Measurements from ENCODE around the gene CIRBP.
"Not testable (repeated sequence)": the region's sequence is repeated elsewhere in the genome, so short reads cannot be mapped to it uniquely, and the experiment has no call there.

Gene CIRBP

DNA sequence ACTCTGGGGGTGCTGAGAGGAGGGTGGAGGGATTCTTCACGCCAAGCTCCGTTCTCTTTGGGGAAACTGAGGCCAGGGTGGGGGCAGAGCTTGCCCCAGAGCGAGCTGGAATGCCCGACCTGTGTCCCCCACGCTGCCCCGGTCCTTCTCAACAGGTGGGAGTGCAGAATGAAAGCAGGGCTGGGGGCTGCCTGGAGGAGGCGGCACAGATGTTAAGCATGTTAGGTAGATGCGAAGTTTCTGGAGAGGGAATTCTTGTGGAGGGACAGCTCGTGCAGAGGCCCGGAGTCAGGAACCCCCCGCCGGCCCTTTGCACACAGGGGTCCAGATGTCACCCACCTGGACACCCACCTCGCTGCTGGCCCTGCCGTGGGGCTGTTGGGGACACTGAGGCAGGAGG, 25.6 kb downstream of the CIRBP start:
- no peak for DNase-seq

DNA sequence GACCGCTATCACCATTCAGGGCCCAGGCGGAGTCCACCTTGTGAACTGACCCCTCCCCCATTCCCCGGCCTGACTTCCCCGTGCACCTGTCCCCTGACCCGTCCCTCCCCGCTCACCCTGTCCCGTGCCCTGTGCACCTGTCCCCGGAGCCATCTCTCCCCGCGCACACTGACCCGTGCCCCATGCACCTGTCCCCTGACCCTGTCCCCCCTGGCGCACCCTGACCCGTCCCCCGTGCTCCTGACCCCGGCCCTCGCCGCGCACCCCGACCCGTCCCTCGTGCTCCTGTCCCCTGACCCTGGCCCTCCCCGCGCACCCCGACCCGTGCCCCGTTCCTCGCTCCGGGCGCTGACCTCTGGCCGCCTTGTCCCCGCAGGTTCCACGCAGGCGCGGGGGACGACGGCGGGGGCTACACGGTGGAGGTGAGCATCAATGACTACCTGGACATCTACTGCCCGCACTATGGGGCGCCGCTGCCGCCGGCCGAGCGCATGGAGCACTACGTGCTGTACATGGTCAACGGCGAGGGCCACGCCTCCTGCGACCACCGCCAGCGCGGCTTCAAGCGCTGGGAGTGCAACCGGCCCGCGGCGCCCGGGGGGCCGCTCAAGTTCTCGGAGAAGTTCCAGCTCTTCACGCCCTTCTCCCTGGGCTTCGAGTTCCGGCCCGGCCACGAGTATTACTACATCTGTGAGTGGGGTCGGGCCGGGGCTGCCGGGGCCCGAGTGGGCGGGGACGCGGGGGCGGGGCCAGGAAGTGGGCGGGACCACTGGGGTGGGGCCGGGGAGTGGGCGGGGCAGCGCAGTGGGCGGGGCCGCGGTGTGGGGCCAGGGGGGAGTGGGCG, 26.3 kb downstream of the CIRBP start:
- DNase-seq: no peak

DNA sequence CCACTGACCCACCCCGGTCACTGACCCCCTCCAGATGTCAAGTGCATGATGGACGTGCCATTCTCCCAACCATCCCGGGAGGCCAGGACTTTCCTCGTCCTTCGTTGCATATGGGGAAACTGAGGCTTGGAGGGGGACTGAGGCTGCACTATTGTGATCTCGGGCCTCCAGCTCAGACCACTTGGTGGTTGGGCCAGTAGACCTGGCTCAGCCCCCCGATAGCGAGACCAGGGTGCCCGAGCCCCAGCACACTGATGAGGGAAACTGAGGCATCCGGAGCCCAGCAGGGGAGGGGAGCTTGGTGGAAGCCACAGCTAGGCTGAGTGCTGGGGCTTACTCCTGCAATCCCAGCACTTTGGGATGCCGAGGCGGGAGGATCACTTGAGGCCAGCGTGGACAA, 26.9 kb downstream of the CIRBP start:
- no peak for DNase-seq

GRCh38 chr19:1296575-1297271, 27.6 kb downstream of the CIRBP start:
- DNase-seq: no peak

- DNase-seq: no peak
These were observed 29.1 kb downstream of the CIRBP start for GRCh38 chr19:1298235-1298634.

GRCh38 chr19:1299801-1300200, 30.7 kb downstream of the CIRBP start:
- no peak for DNase-seq

DNA sequence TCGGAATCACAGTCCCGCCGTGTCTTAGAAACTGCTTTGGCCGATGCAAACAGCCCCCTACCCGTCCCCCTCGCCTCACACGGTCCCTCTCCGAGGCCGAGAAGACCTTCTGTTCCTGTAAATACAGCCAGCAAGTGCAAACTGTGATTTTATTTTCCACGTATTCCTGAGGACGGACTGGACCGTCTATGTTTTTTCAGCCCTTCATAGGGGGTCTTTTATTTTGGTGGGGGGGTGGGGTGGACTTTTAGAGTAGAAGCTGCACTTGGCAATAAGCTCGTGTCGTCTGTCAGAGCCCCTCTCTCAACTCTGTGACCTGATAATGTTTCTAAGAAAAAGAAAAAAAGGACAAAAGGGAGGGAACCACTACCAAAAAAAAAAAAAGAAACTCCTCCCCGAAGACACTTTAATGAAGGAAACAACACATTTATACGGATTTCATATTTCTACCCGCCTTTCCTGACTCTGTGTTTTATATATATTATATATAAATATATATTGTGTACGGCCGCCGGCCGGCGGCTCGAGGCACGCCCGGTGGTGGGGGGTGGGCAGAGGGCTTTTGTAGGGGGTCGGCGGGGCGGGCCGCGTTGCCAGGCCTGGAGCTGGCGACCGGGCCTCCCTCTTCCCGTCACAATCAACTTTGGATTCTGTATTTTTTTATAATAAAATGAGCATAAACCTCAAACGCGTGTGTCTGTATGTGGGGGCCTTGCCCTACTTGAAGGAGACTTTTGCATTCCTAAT, 31.8 kb downstream of the CIRBP start:
- no peak for DNase-seq

DNA sequence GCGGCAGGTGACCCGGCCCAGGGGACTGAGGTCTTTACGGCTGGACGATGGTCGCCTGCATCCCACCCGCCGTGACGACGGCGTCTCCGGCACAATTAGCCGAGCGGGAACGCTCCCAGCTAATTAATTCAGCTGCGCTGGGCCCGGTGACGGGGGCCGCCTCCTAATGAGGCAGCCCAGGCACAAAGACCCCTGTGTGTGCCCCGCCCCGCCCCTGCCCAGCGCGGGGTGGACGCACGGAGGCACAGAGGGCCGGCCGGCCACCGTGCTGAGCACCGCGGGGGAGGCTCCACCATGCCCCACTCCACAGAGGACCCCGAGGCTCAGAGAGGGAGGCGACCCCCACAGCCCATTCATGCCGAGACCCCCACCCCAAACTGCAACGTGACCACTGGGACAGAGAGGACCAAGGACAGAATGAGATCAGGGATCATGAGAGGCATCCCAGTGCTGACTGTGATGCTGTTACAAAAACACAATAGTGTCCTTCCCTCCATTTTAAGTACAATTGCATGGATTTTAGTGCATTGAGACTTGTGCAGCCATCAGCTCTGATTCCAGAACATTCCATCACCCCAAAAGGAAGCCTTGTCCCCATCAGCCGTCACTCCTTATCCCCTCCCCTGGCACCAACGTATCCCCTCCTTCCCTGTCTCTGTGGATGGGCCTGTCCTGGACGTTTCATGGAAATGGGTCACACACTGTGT, 33.6 kb downstream of the CIRBP start:
- DNase-seq: no peak

- DNase-seq: no peak
These were observed 35.2 kb downstream of the CIRBP start for GRCh38 chr19:1304197-1304924.

DNA sequence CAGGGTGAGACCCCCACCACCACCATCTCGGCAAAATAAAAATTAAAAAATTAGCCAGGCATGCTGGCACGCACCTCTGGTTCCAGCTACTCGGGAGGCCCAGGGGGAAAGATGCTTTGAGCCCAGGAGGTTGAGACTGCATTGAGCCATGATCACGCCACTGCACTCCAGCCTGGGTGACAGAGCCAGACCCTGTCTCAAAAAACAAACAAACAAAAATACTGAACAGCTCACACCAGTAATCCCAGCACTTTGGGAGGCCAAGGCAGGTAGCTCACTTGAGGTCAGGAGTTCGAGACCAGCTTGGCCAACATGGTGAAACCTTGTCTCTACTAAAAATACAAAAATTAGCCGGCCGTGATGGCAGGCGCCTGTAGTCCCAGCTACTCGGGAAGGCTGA, 36.2 kb downstream of the CIRBP start:
- not testable (repeated sequence) for DNase-seq

- DNase-seq: no peak
These were observed 38.2 kb downstream of the CIRBP start for GRCh38 chr19:1307320-1307719.

- no peak for DNase-seq
These were observed 38.7 kb downstream of the CIRBP start for GRCh38 chr19:1307755-1308303.

DNA sequence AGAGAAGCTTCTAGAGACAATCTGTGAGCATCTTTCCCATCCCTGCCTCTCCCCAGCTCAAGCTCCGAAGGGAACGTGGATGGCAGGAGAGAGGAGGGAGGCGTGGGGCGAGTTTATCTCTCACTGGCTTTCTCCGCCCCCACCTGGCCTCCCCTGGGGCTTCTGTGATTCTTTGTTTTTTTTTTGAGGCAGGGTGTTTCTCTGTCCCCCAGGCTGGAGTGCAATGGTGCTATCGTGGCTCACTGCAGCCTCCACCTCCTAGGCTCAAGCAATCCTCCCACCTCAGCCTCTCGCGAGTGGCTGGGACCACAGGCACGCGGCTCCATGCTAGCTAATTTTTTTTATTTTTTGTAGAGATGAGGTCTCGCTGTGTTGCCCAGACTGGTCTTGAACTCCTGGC, 39.6 kb downstream of the CIRBP start:
- no peak for DNase-seq

DNA sequence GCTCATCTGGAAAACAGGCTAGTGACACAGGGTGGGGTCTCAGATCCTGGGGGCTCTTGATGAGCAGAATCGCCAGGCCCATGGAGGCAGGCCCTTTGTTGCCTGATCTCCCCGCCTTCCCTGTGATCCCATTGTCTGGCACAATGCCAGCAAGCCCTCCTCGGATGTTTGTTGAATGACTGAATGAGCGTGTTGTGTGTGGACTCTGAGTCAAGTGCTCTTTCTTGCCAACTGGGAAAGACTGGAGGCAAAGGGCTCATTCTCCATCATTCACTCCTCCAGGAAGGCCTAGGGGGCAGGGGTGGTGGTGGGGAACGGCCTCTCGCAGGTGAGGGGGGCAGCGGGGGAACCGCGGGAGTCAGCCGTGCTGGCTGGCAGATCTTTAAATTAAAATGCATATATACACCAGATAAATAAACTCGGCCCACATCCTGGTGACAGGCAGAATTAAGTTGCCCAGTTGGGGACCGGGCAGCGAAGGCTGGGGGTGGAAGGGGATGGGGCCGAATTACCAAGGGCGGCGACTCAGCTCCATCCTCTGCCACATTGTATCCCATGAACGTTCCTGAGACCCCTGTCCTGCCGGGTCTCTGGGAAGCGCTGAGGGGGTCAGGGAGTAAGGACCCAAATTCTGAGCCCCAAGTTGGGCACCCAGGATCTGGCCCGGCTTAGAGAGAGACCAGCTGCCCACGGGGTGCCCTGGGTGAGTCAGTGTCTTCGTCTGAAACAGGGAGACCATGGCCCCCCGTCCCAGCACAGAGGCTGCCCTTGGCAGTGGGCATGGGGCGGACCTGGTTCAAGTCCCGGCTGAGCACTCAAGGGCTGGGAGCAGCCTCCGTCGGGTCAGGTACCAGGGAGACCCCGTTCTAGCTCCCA, 41.1 kb downstream of the CIRBP start:
- DNase-seq: no peak

GRCh38 chr19:1310853-1311180, 41.7 kb downstream of the CIRBP start:
- DNase-seq: no peak

GRCh38 chr19:1311543-1312091, 42.5 kb downstream of the CIRBP start:
- DNase-seq: no peak

DNA sequence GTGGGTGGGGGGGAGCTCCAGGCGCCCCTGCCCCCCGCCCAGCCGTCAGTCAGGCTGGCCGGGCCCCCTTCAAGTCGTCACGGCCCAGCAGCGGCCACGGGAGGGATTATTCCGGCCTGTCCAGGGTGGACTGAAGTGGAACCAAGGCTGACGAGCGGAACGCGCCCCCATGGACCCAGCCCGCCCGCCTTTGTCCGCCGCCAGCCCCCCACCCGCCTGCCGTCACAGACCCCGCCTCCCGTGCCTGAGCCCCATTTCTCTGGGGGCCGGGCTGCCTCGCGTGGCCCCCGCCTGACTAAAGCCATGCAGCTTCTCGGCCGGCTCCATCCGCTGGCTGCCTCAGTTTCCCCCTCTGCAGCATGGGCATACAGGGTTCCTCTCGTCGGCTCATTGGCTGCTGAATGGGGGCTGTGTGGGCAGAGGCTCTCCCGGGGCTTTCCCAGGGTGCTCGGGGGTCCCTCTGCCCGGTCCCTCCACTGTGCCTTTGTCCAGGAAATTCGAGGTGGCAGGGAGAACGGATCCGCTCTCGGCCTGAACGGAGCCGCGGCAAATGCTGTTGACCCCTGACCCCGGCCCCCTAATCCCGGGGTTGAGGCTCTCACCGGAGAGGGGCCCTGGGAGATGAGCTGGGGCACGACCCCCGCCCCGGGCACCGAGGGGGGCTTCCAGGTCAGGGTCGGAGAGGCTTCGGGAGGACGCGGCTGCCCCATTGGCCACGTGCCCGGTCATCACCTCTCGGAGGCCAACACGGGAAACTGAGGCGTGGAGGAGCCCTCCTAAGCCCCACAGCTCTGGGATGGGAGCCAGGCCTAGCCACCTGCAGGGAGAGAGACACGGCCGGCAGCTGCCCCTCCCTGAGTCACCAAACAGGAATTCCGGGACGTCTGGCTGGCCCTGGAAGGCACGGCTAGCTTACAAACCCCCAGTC, 43.9 kb downstream of the CIRBP start:
- DNase-seq: no peak

DNA sequence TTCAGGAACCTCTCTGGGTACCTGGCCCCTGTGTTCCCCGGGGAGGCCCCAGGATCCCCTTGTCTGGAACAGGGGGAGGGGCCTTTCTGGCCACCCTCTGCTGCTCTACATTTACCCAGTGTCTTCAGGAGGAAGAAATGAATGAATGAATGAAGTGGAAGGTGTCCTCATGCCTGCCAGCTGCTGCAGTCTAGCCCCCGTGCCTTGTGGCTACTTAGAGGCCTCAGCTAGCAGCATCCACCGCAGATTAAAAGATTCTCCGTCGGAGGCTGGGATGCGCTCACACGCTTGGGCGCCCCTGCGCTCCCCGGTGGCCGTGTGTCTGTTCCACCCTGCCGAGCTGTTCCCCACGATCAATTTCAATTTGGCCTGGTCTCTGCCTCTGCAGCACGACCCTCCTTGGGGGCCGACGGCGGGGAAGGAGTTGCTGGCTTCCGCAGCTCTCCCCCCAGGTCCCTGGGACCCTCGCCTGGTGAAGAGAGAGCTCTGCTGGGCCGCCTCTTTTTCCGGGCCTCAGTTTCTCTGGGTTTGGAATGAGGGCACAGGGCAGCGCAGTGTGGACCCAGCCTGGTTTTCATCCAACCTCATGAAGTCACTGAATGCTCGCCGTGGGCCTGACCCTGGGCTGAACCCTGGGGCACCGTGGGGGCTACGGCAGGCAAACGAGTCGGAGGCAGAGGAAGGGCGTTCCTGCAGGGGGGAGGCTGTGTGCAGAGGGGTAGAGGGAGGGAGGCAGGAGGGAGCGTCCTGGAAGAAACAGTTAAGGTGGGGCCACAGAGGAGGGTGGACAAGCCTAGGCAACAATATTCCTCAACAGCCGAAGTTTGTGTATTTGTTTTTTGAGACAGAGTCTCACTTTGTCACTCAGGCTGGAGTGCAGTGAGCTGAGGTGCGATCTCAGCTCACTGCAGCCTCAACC, 44.8 kb downstream of the CIRBP start:
- DNase-seq: no peak
